Fibroblast of lung (primary cell): ENCODE results near the gene EFCAB5. TPM values are rescaled to one million over a fixed set of nuclear protein-coding genes. Genes with fewer than 3 reads are reported as not detected.

Experiments used
- DNase-seq, 2 donors: peaks; one replicate each; pipeline versions ENCODE4 v3.0.0 to v3.0.0-alpha.2; 2010; ENCODE audit warnings: low read depth in 2 of 2
- H2AFZ ChIP-seq: 2 replicates; pipeline ENCODE4 v1.5.1; 2012; ENCODE audit warnings: low read length, control low read depth, inconsistent platforms
- H3K27ac ChIP-seq: 2 replicates; pipeline ENCODE4 v1.5.1; 2011; ENCODE audit warnings: low read length, control low read depth; ENCODE audit not compliant: insufficient read depth
- H3K27me3 ChIP-seq: 2 replicates; pipeline ENCODE4 v1.5.1; 2011; ENCODE audit warnings: mild to moderate bottlenecking, low read length; ENCODE audit not compliant: control insufficient read depth, insufficient read depth
- H3K36me3 ChIP-seq: 2 replicates; pipeline ENCODE4 v1.5.1; 2011; ENCODE audit warnings: low read length; ENCODE audit not compliant: control insufficient read depth, insufficient read depth
- H3K4me1 ChIP-seq: 2 replicates; pipeline ENCODE4 v1.5.1; 2011; ENCODE audit warnings: low read length; ENCODE audit not compliant: control insufficient read depth, insufficient read depth; ENCODE audit errors: extremely low read depth
- H3K4me2 ChIP-seq: 2 replicates; pipeline ENCODE4 v1.5.1; 2011; ENCODE audit warnings: low read length, control low read depth; ENCODE audit not compliant: insufficient read depth; ENCODE audit errors: extremely low read depth
- H3K4me3 ChIP-seq, 4 experiments: fragments of 200-600 bp in 1 of 4; sonication (generic) in 1 of 4; replicated peaks in 1 of 4; 2 replicates each; pipeline ENCODE4 v1.5.1; 2011 to 2016; ENCODE audit warnings: low read length in 4 of 4, low read depth in 3 of 4, mild to moderate bottlenecking in 3 of 4, control low read depth in 2 of 4, inconsistent platforms in 1 of 4, mixed read lengths in 1 of 4; ENCODE audit not compliant: insufficient read depth in 1 of 4; ENCODE audit errors: control extremely low read depth in 1 of 4
- H3K79me2 ChIP-seq: 2 replicates; pipeline ENCODE4 v1.5.1; 2012; ENCODE audit warnings: mild to moderate bottlenecking, low read length, inconsistent platforms; ENCODE audit not compliant: control insufficient read depth, insufficient read depth
- H3K9ac ChIP-seq: 2 replicates; pipeline ENCODE4 v1.5.1; 2011; ENCODE audit warnings: mild to moderate bottlenecking, low read length, control low read depth; ENCODE audit not compliant: insufficient read depth
- H3K9me3 ChIP-seq: 2 replicates; pipeline ENCODE4 v1.5.1; 2012; ENCODE audit warnings: low read depth, low read length; ENCODE audit not compliant: control insufficient read depth, insufficient read depth
- H4K20me1 ChIP-seq: 2 replicates; pipeline ENCODE4 v1.5.1; 2011; ENCODE audit warnings: low read length; ENCODE audit not compliant: control insufficient read depth, insufficient read depth; ENCODE audit errors: extremely low read depth
- CTCF ChIP-seq, 2 donors: IDR thresholded peaks in 1 of 2; conservative IDR thresholded peaks in 1 of 2; 1 replicate in 1 of 2; 2 replicates in 1 of 2; pipeline ENCODE4 v1.5.1; 2011 to 2012; ENCODE audit warnings: low read length in 2 of 2, control low read depth in 1 of 2, inconsistent platforms in 1 of 2, low read depth in 1 of 2, mild to moderate bottlenecking in 1 of 2
- EZH2 ChIP-seq: IDR thresholded peaks from 2 replicates; pipeline ENCODE4 v1.5.1; 2012; ENCODE audit warnings: low read length, control low read depth, mild to moderate bottlenecking; ENCODE audit errors: missing control alignments
- polyA plus RNA-seq, 2 donors: library from polyadenylated mRNA; depleted of rRNA in 1 of 2; stranded (reverse) in 1 of 2; unstranded in 1 of 2; fragments of >200 nt; gene quantifications; 2 replicates each; pipeline ENCODE4 v1.2.1, GENCODE V29; 2011 to 2012; ENCODE audit warnings: missing spikeins in 1 of 2
- total RNA-seq: library from RNA; depleted of rRNA; stranded (reverse); fragments of >200 nt; gene quantifications from 2 replicates; pipeline ENCODE4 v1.2.1, GENCODE V29; 2014

Gene EFCAB5
- total and polyA plus RNA-seq, 2 donors (not counting 1 experiment from before 2014, with no cell fraction given) = 0.14 to 0.66 TPM

GRCh38 chr17:29958947-29959657, 17.7 kb downstream of the EFCAB5 start:
- Histone ChIP-seq H3K9ac (no peak overlapping the region), H3K9me3 (no peaks in the 10 kb centered on the region), H3K4me1 (no peaks in the 10 kb centered on the region), H2AFZ (no peak overlapping the region), H3K4me2 (no peak overlapping the region), H3K79me2 (no peaks in the 10 kb centered on the region), H3K36me3 (no peaks in the 10 kb centered on the region), H3K4me3 (no peak overlapping the region), H3K27me3 (no peaks in the 10 kb centered on the region), H3K27ac (no peak overlapping the region), H4K20me1 (no peaks in the 10 kb centered on the region)
- TF ChIP-seq EZH2 (no peak), CTCF (conservative IDR thresholded peaks at IDR 0.05 in 1 of 2, IDR thresholded peaks at IDR 0.05 in 1 of 2; ENCODE audit: low read depth in 1 of 2, low read length in 2 of 2) (no peak)
- DNase-seq = peak in 1 of 2 donors; percentile 72

GRCh38 chr17:29959658-29960337, 18.4 kb downstream of the EFCAB5 start:
- DNase-seq = peak; percentile 13 to 23
- Histone ChIP-seq H2AFZ (no peak overlapping the region), H3K9me3 (no peaks in the 10 kb centered on the region), H3K27me3 (no peaks in the 10 kb centered on the region), H3K27ac (no peak overlapping the region), H3K36me3 (no peaks in the 10 kb centered on the region), H3K9ac (no peak overlapping the region), H3K79me2 (no peaks in the 10 kb centered on the region), H4K20me1 (no peaks in the 10 kb centered on the region), H3K4me1 (no peaks in the 10 kb centered on the region), H3K4me2 (no peak overlapping the region), H3K4me3 (no peak overlapping the region)
- TF ChIP-seq EZH2 (no peak), CTCF (conservative IDR thresholded peaks at IDR 0.05 in 1 of 2, IDR thresholded peaks at IDR 0.05 in 1 of 2; ENCODE audit: low read depth in 1 of 2, low read length in 2 of 2) (no peak)

GRCh38 chr17:29962656-29963055, 21.2 kb downstream of the EFCAB5 start:
- no peaks in the 10 kb centered on the region for H3K4me1 ChIP-seq
- no peak for DNase-seq
- no peak overlapping the region for H3K27ac ChIP-seq
- no peaks in the 10 kb centered on the region for H3K27me3 ChIP-seq
- H3K9ac ChIP-seq = no peak overlapping the region
- H3K4me2 ChIP-seq = no peak overlapping the region
- TF ChIP-seq EZH2 (no peak), CTCF (conservative IDR thresholded peaks at IDR 0.05 in 1 of 2, IDR thresholded peaks at IDR 0.05 in 1 of 2; ENCODE audit: low read depth in 1 of 2, low read length in 2 of 2) (no peak)
- H4K20me1 ChIP-seq = no peaks in the 10 kb centered on the region
- no peak overlapping the region for H3K4me3 ChIP-seq
- H3K36me3 ChIP-seq = no peaks in the 10 kb centered on the region
- H3K79me2 ChIP-seq = no peaks in the 10 kb centered on the region
- H3K9me3 ChIP-seq = no peaks in the 10 kb centered on the region
- no peak overlapping the region for H2AFZ ChIP-seq
